SKM-1 treated with dmso at 0.1 percent for 144 hours (cell line): ENCODE data around the gene MYNN.

Experiments used
- DNase-seq: peaks from one replicate; lab custom pipeline; 2025; ENCODE audit not compliant: unreplicated experiment; lab: John Stamatoyannopoulos, UW

The MYNN gene

DNA sequence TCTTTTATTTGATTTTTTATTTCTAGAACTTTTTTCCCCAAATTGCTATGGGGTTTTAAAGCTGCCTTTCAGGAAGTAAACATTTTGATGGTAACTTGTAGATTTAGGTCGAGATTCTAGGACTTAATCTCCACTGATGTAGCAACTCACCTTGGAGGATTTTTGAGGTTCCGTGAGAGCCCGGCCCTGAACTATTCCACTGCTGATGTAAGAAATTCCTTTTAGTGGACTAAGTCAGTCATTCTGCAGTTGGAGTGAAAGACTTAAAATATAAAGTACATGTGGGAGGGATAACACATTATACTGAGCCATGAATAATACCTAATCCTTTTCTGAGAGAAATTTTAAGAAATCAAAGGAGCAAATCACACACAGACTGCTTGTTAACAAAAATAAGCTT, 52.1 kb downstream of the MYNN start:
- no peak for DNase-seq

DNA sequence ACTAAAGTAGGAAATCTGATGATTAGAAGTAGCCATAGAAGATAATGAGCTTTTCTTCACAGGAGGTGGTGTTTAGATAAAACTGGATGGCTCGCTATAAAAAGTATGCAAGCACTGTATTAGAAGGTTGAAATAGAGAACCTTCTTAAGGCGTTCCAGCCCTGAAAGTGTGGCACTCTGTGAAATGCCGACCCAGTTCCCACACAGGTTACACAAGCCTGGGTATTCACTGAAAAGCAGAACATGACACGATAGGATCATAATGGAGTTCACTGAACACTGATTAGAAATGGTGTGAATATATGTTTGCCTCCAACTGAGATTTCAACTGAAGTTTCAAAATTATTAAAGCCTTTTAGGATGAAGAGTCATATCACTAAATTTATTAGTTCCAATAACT, 54.5 kb downstream of the MYNN start:
- no peak for DNase-seq

DNA sequence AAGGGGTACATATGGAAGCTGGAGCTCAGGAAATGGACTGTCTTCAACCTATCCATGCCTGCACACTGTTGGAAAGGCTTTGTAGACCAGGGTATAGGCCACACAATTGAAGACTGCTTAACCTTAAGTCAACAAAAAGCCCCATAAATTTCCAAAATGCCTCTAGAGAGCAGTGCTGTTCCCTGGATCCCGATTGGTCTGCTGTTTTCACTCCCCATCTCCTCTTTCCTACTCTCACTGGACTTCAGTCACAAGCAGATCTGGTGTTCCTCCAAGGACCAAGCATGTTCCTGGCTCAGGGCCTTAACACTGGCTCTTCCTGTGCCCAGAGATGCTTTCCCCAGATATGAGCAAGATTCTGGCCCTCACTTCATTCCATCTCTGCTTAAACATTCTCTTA, 62.3 kb downstream of the MYNN start:
- DNase-seq, result no peak

DNA sequence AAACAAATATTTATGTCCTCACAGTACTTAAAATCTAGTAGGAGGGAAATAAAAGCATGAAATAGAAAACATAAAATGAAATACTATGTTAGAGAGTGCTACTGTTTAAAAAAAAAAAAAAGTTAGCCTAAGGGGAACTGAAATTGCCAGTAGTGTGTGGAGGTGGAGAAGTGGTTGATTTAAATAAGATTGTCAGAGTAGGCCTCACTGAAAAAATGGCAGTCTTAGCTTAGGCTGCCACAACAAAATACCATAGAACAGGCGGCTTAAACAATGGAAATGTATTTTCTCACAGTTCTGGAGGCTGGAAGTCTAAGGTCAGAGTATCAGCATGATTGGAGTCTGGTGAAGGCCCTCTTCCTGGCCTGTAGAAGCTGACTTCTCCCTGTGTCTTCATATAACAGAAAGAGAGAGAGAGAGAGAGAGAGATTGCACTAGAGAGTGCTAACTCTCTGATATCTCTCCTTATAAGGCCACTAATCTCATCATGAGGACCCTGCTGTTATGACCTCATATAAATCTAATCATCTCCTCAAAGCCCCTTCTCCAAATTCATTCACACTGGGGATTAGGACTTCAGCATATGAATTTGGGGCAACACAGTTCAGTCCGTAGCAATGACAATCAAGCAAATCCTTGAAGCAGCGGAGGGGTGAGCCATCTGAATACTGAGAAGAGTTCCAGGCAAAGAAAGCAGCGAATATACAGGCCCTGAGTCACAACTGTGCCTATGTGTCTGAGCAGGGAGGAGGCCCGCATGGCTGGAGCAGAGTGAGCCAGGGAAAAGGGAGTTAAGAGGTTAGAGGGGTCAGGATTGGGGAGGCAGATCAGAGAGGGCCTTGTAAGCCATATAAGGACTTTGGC, 63.1 kb downstream of the MYNN start:
- DNase-seq, result no peak

DNA sequence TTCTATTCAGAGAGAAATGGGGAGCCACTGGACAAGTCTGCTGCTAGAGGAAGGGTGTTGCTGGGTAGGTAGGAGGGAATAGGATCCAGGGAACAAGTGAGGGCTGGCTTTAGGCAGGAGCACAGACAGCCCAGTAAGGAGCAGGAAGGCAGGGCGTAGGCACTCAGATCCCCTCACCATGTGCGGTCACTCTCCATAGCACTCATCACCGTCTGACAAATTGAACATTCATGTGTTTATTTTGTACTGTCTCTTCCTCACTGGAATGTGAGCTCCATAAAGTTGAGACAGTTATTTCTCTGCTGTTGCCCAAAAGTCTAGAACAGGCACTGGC, 63.7 kb downstream of the MYNN start:
- DNase-seq, result no peak

DNA sequence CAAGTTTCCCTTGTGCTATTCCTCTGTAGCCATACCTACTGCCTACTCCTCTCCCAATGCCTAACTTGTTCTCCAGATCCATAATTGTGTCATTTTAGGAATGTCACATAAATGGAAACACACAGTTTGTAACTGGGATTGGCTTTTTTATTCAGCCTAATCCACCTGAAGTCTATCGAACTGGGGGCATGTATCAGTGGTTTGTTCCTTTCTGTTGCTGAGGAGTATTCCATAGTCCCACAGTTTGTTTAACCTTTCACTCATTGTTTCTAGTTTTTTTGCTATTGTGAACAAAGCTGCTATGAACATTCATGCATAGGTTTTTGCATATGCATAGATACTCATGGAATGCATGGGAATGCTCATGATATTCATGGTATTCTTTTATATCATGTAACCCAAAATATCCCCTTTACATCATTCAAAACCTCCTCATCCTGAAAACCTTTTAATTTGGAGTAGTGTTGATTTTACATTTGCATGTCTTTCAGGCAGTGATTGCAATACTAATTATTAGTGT, 65.4 kb downstream of the MYNN start:
- DNase-seq, result no peak
